ENCODE data around the gene GKN1. TPM values are rescaled to one million over a fixed set of nuclear protein-coding genes. Genes with fewer than 3 reads are reported as not detected.

Gene GKN1
- total and polyA plus RNA-seq, 2 of the 8 experiments (the other 6 are each of a cell fraction or from before 2014, with no cell fraction given), result not detected

DNA sequence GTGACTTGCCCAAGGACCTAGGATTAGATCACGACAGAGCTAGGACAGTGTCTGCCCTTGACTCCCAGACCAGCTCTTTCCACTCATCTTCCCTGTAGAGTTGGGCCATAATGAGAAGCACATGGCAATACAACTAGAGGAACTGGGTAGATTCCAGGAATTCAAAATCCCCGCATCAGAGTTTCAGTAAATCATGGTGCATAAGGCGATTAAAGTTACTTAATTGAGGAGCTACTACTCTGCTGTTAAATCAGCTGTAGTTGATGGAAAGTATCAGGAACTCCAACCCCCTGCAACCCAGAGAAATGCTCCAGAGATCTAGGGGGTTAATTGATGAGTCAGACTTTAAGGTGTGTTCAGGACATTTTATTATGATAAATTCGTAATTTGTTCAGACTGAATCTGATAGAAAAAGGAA lies 44.3 kb downstream of the GKN1 start:
- Histone ChIP-seq H3K36me3 (ENCODE audit: control insufficient read depth in 2 of 4, insufficient read depth in 4 of 4, low read length in 3 of 4) (no peaks in the 10 kb centered on the region), H2BK12ac (ENCODE audit: low read depth, low read length) (no peak overlapping the region), H4K8ac (ENCODE audit: extremely low read depth, insufficient read depth, low read length) (no peak overlapping the region), H3K9me3 (ENCODE audit: insufficient read depth in 2 of 2, low read depth in 1 of 2, low read length in 1 of 2) (no peaks in the 10 kb centered on the region), H4K5ac (ENCODE audit: insufficient read length, low read depth, low read length) (no peak overlapping the region), H3K4me3 (ENCODE audit: extremely low read depth in 1 of 4, insufficient read depth in 2 of 4, low read depth in 3 of 4, low read length in 4 of 4) (no peak overlapping the region), H3K79me1 (ENCODE audit: low read depth, low read length) (no peaks in the 10 kb centered on the region; the same call in 1 of the 2 replicates), H3K56ac (replicated peaks; ENCODE audit: insufficient read length, low read depth, low read length) (no peak overlapping the region), H4K91ac (replicated peaks; ENCODE audit: insufficient read length, low read length) (no peak overlapping the region), H3K79me2 (ENCODE audit: control insufficient read depth in 1 of 2, insufficient read depth in 2 of 2, low read length in 2 of 2) (peaks cover 0 to 84% of the 10 kb centered on the region in 2 experiments; a peak in 3 of 4 replicates), H3K27ac (ENCODE audit: low read depth, low read length) (no peak overlapping the region), H2BK20ac (ENCODE audit: low read length) (no peak overlapping the region), H3K23me2 (ENCODE audit: low read depth, low read length) (peaks cover 11% of the 10 kb centered on the region), H2BK120ac (replicated peaks; ENCODE audit: low read depth, low read length) (no peak overlapping the region), H3K9ac (replicated peaks in 1 of 4; ENCODE audit: extremely low read depth in 1 of 4, low read depth in 3 of 4, low read length in 3 of 4) (no peak overlapping the region), H2AFZ (ENCODE audit: low read length) (no peak overlapping the region), H3K27me3 (replicated peaks in 1 of 4; ENCODE audit: control insufficient read depth in 3 of 4, extremely low read depth in 1 of 4, insufficient read depth in 3 of 4, low read length in 3 of 4) (peaks cover 0 to 2% (median 0%) of the 10 kb centered on the region in 4 experiments; a peak in 1 of 7 replicates), H3K4ac (replicated peaks; ENCODE audit: insufficient read length, low read depth, low read length) (no peak overlapping the region), H3K4me2 (ENCODE audit: insufficient read depth in 1 of 2, low read depth in 2 of 2, low read length in 2 of 2) (no peak overlapping the region), H2AK5ac (ENCODE audit: low read depth, low read length) (no peak overlapping the region), H3K4me1 (replicated peaks in 1 of 4; ENCODE audit: control insufficient read depth in 3 of 4, insufficient read depth in 4 of 4, low read length in 3 of 4) (peaks cover 3 to 11% (median 5%) of the 10 kb centered on the region in 4 experiments; a peak in 3 of 7 replicates), H2BK5ac (ENCODE audit: low read depth, low read length) (no peak overlapping the region), H4K20me1 (replicated peaks in 1 of 2; ENCODE audit: control insufficient read depth in 1 of 2, insufficient read depth in 2 of 2, low read length in 2 of 2) (peaks cover 2 to 12% of the 10 kb centered on the region in 2 experiments), H3K23ac (ENCODE audit: insufficient read length) (no peak overlapping the region), H3K18ac (ENCODE audit: extremely low read depth, low read length) (no peak overlapping the region), H2BK15ac (ENCODE audit: low read length) (no peak overlapping the region), H3K14ac (ENCODE audit: insufficient read length) (no peak overlapping the region)
- 89% methylated on average over 4 of the region's 4 CpGs; no CpG with 5 or more reads in 1 of the 2 experiments for WGBS, 2 experiments (ENCODE audit: extremely low coverage in 1 of 2, insufficient coverage in 1 of 2, insufficient read length in 1 of 2, insufficient replicate concordance in 2 of 2, low coverage in 1 of 2, low lambda C conversion rate in 2 of 2, missing lambda C conversion rate in 1 of 2)
- FAIRE-seq (no peak), DNase-seq (ENCODE audit: low read depth in 1 of 2, low spot score in 2 of 2) (no peak)
- TF ChIP-seq, protein P1, sequence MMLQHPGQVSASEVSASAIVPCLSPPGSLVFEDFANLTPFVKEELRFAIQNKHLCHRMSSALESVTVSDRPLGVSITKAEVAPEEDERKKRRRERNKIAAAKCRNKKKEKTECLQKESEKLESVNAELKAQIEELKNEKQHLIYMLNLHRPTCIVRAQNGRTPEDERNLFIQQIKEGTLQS (IDR thresholded peaks at IDR 0.05; ENCODE audit: insufficient read depth, low read depth, low read length), result no peak
- TF ChIP-seq SUZ12 (IDR thresholded peaks at IDR 0.05; ENCODE audit: low read length) (no peak), RNF2 (IDR thresholded peaks at IDR 0.05; ENCODE audit: borderline replicate concordance, low read depth, low read length, missing control alignments, poor library complexity, severe bottlenecking) (no peak), HDAC6 (IDR thresholded peaks at IDR 0.05; ENCODE audit: low read depth, low read length) (no peak), TAF1 (IDR thresholded peaks at IDR 0.05; ENCODE audit: low read depth, low read length) (no peak), GABPA (IDR thresholded peaks at IDR 0.05; ENCODE audit: borderline replicate concordance, insufficient read depth, low read length) (no peak), POLR2AphosphoS5 (IDR thresholded peaks at IDR 0.05; ENCODE audit: low read depth, low read length) (no peak)
- TF ChIP-seq, protein P2, sequence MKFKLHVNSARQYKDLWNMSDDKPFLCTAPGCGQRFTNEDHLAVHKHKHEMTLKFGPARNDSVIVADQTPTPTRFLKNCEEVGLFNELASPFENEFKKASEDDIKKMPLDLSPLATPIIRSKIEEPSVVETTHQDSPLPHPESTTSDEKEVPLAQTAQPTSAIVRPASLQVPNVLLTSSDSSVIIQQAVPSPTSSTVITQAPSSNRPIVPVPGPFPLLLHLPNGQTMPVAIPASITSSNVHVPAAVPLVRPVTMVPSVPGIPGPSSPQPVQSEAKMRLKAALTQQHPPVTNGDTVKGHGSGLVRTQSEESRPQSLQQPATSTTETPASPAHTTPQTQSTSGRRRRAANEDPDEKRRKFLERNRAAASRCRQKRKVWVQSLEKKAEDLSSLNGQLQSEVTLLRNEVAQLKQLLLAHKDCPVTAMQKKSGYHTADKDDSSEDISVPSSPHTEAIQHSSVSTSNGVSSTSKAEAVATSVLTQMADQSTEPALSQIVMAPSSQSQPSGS (IDR thresholded peaks at IDR 0.05; ENCODE audit: low read length), result no peak
- CTCF ChIA-PET (ENCODE audit: partially characterized antibody), result interaction anchor here (0.6 kb wide), 1 partner anchor 36 kb away, joined by 4 read pairs; no protein-coding TSS in a partner anchor
- POLR2A ChIA-PET (ENCODE audit: partially characterized antibody), result interaction anchor here (1.0 kb wide), 1 partner anchor 11 kb away, joined by 3 read pairs; no protein-coding TSS in a partner anchor
